ENCODE measurements around the gene VASP. TPM values are rescaled to one million over a fixed set of nuclear protein-coding genes. Genes with fewer than 3 reads are reported as not detected.

VASP gene
- total and polyA plus RNA-seq, 2 donors (not counting 1 experiment from before 2014, with no cell fraction given), result 79.5 to 108 TPM

GRCh38 chr19:45567609-45568008 is 60.3 kb downstream of the VASP start:
- no peaks in the 10 kb centered on the region for H3K27me3 ChIP-seq (replicated peaks in 1 of 4; ENCODE audit: control extremely low read depth in 1 of 4, control insufficient read depth in 3 of 4, insufficient read depth in 4 of 4, low read length in 3 of 4)
- peaks cover 0 to 28% of the 10 kb centered on the region in 2 donors for H3K4me1 ChIP-seq (ENCODE audit: control insufficient read depth in 2 of 2, insufficient read depth in 2 of 2, low read length in 2 of 2)
- H3K4me2 ChIP-seq (replicated peaks; ENCODE audit: low read depth, low read length, poor library complexity, severe bottlenecking), result no peak overlapping the region
- H2AFZ ChIP-seq (ENCODE audit: insufficient read depth, low read depth, low read length, poor library complexity, severe bottlenecking), result no peak overlapping the region
- no peaks in the 10 kb centered on the region for H4K20me1 ChIP-seq (ENCODE audit: control insufficient read depth, insufficient read depth, low read length, poor library complexity, severe bottlenecking)
- Mint-ChIP-seq H3K4me1 (peaks cover 27% of the 10 kb centered on the region), H3K27ac (no peak overlapping the region), H3K4me3 (no peak overlapping the region), H3K9me3 (ENCODE audit: insufficient read depth) (no peaks in the 10 kb centered on the region), H3K27me3 (no peaks in the 10 kb centered on the region)
- WGBS (ENCODE audit: insufficient coverage), result no CpG with 5 or more reads among the region's 2 CpGs
- no peak for DNase-seq
- H3K79me2 ChIP-seq (ENCODE audit: control insufficient read depth, insufficient read depth, low read length), result peaks cover 35% of the 10 kb centered on the region
- CTCF ChIA-PET, result interaction anchor here (0.6 to 1.5 kb wide), 5 partner anchors 9 to 238 kb away, joined by 3 to 5 read pairs (median 4); no protein-coding TSS in a partner anchor
- no peak overlapping the region for H3K4me3 ChIP-seq (ENCODE audit: control extremely low read depth in 1 of 5, extremely low read depth in 1 of 5, insufficient read depth in 1 of 5, low read depth in 2 of 5, low read length in 4 of 5)
- H3K27ac ChIP-seq (ENCODE audit: low read length in 2 of 2), result no peak overlapping the region
- intact Hi-C loops (cut with micrococcal nuclease), result no loop called here
- no peaks in the 10 kb centered on the region for H3K9me3 ChIP-seq (ENCODE audit: control extremely low read depth in 1 of 3, control insufficient read depth in 2 of 3, insufficient read depth in 1 of 3, low read length in 2 of 3)
- peaks cover 0 to 2% of the 10 kb centered on the region in 2 experiments for H3K36me3 ChIP-seq (replicated peaks in 1 of 2; ENCODE audit: control extremely low read depth in 1 of 2, control insufficient read depth in 1 of 2, extremely low read depth in 1 of 2, insufficient read depth in 2 of 2, low read length in 1 of 2)
- TF ChIP-seq EZH2 (IDR thresholded peaks at IDR 0.05; ENCODE audit: borderline replicate concordance, insufficient read depth, low read depth, low read length, poor library complexity, severe bottlenecking), result no peak
- no peak for TF ChIP-seq CTCF (IDR thresholded peaks at IDR 0.05)
- no peak overlapping the region for H3K9ac ChIP-seq (ENCODE audit: low read length)
- ATAC-seq (ENCODE audit: low read depth), result no peak
- POLR2A ChIA-PET, result no interaction called here

- TF ChIP-seq CTCF (IDR thresholded peaks at IDR 0.05), result no peak
- TF ChIP-seq EZH2 (IDR thresholded peaks at IDR 0.05; ENCODE audit: borderline replicate concordance, insufficient read depth, low read depth, low read length, poor library complexity, severe bottlenecking), result no peak
- no peaks in the 10 kb centered on the region for H3K9me3 Mint-ChIP-seq (ENCODE audit: insufficient read depth)
- DNase-seq (no peak), ATAC-seq (ENCODE audit: low read depth) (no peak)
- H3K4me3 ChIP-seq (ENCODE audit: control extremely low read depth in 1 of 5, extremely low read depth in 1 of 5, insufficient read depth in 1 of 5, low read depth in 2 of 5, low read length in 4 of 5), result no peak overlapping the region
- H4K20me1 ChIP-seq (ENCODE audit: control insufficient read depth, insufficient read depth, low read length, poor library complexity, severe bottlenecking), result no peaks in the 10 kb centered on the region
- H3K9me3 ChIP-seq (ENCODE audit: control extremely low read depth in 1 of 3, control insufficient read depth in 2 of 3, insufficient read depth in 1 of 3, low read length in 2 of 3), result no peaks in the 10 kb centered on the region
- H3K4me1 Mint-ChIP-seq, result peaks cover 18% of the 10 kb centered on the region
- 93% methylated on average over 3 of the region's 3 CpGs for WGBS (ENCODE audit: insufficient coverage)
- peaks cover 0 to 2% of the 10 kb centered on the region in 2 experiments for H3K36me3 ChIP-seq (replicated peaks in 1 of 2; ENCODE audit: control extremely low read depth in 1 of 2, control insufficient read depth in 1 of 2, extremely low read depth in 1 of 2, insufficient read depth in 2 of 2, low read length in 1 of 2)
- H3K79me2 ChIP-seq (ENCODE audit: control insufficient read depth, insufficient read depth, low read length), result peaks cover 44% of the 10 kb centered on the region
- H3K27me3 ChIP-seq (replicated peaks in 1 of 4; ENCODE audit: control extremely low read depth in 1 of 4, control insufficient read depth in 3 of 4, insufficient read depth in 4 of 4, low read length in 3 of 4), result no peaks in the 10 kb centered on the region
- ChIA-PET CTCF (interaction anchor here (1.4 kb wide), 1 partner anchor 10 kb away, joined by 5 read pairs; no protein-coding TSS in a partner anchor), POLR2A (no interaction called here)
- H3K4me2 ChIP-seq (replicated peaks; ENCODE audit: low read depth, low read length, poor library complexity, severe bottlenecking), result no peak overlapping the region
- no peak overlapping the region for H3K9ac ChIP-seq (ENCODE audit: low read length)
- H3K27ac ChIP-seq (ENCODE audit: low read length in 2 of 2), result no peak overlapping the region
- peaks cover 0 to 17% of the 10 kb centered on the region in 2 donors for H3K4me1 ChIP-seq (ENCODE audit: control insufficient read depth in 2 of 2, insufficient read depth in 2 of 2, low read length in 2 of 2)
- no peaks in the 10 kb centered on the region for H3K27me3 Mint-ChIP-seq
- H3K27ac Mint-ChIP-seq, result no peak overlapping the region
- no peak overlapping the region for H2AFZ ChIP-seq (ENCODE audit: insufficient read depth, low read depth, low read length, poor library complexity, severe bottlenecking)
- intact Hi-C loops (cut with micrococcal nuclease), result no loop called here
- no peak overlapping the region for H3K4me3 Mint-ChIP-seq
Observed at GRCh38 chr19:45568732-45569131, 61.5 kb downstream of the VASP start.
